ENCODE measurements around the gene HNRNPUL1. TPM values are rescaled to one million over a fixed set of nuclear protein-coding genes. Genes with fewer than 3 reads are reported as not detected.

HNRNPUL1 gene
- total and polyA plus RNA-seq, 12 donors = 55.5 to 151 (median 106) TPM

- no peak for TF ChIP-seq CTCF (IDR thresholded peaks at IDR 0.05)
- 50% methylated on average over 29 of the region's 29 CpGs for WGBS, 2 donors
- Histone ChIP-seq H3K4me3 (peak overlapping the region; percentile 27 to 61 (median 52)), H3K36me3 (peaks cover 0 to 20% (median 0%) of the 10 kb centered on the region in 9 donors), H3K27me3 (peaks cover 0 to 45% (median 0%) of the 10 kb centered on the region in 7 donors), H3K4me1 (peaks cover 5 to 32% (median 15%) of the 10 kb centered on the region in 9 donors), H3K9me3 (no peaks in the 10 kb centered on the region), H3K27ac (peak overlapping the region; percentile 61 to 87 (median 78))
- intact Hi-C loops (cut with DNase I) = loop anchor here in 3 of 10 donors (5.0 kb wide), 1 partner anchor 37 kb away; the partner anchor contains the start of gene HNRNPUL1 (in 3 of the 3)
- ATAC-seq = peak; percentile 59 to 81 (median 73)
- DNase-seq = peak in 1 of 2 donors; percentile 68
These were observed 38.7 kb upstream of the HNRNPUL1 start for GRCh38 chr19:41225238-41226052.

GRCh38 chr19:41226053-41226873 lies 37.9 kb upstream of the HNRNPUL1 start:
- no peak for TF ChIP-seq CTCF (IDR thresholded peaks at IDR 0.05)
- no peaks in the 10 kb centered on the region for H3K9me3 ChIP-seq
- 4 to 5% methylated on average over 61 to 67 of the region's 67 CpGs for WGBS, 2 donors
- intact Hi-C loops (cut with DNase I) = loop anchor here in 3 of 10 donors (5.0 kb wide), 1 partner anchor 36 kb away; the partner anchor contains the start of gene HNRNPUL1 (in 3 of the 3)
- H3K36me3 ChIP-seq = peaks cover 0 to 16% (median 0%) of the 10 kb centered on the region in 9 donors
- peak; percentile 50 to 89 (median 74) for ATAC-seq
- H3K27me3 ChIP-seq = peaks cover 0 to 39% (median 0%) of the 10 kb centered on the region in 7 donors
- H3K27ac ChIP-seq = peak overlapping the region; percentile 61 to 87 (median 78)
- peak; percentile 61 to 76 for DNase-seq
- H3K4me3 ChIP-seq = peak overlapping the region; percentile 27 to 61 (median 52)
- H3K4me1 ChIP-seq = peaks cover 5 to 26% (median 15%) of the 10 kb centered on the region in 9 donors

- peak overlapping the region in 9 of 10 donors; percentile 61 to 87 (median 79) for H3K27ac ChIP-seq
- peaks cover 0 to 39% (median 0%) of the 10 kb centered on the region in 7 donors for H3K27me3 ChIP-seq
- H3K4me3 ChIP-seq = peak overlapping the region in 8 of 10 donors; percentile 27 to 61 (median 54)
- intact Hi-C loops (cut with DNase I) = loop anchor here in 3 of 10 donors (5.0 kb wide), 1 partner anchor 35 kb away; the partner anchor contains the start of gene HNRNPUL1 (in 3 of the 3)
- H3K36me3 ChIP-seq = peaks cover 0 to 9% (median 0%) of the 10 kb centered on the region in 9 donors
- no peak for DNase-seq
- TF ChIP-seq CTCF (IDR thresholded peaks at IDR 0.05) = no peak
- peaks cover 5 to 26% (median 15%) of the 10 kb centered on the region in 9 donors for H3K4me1 ChIP-seq
- WGBS, 2 donors = 60 to 64% methylated on average over 9 of the region's 9 CpGs
- no peak for ATAC-seq
- no peaks in the 10 kb centered on the region for H3K9me3 ChIP-seq
These were observed 37.2 kb upstream of the HNRNPUL1 start for GRCh38 chr19:41226874-41227390.

Data from heart right ventricle (tissue), 16 donors.